HEK293 (cell line): Measurements from ENCODE around the gene IL6.

ENCODE experiments used
- CTCF ChIA-PET: fragments of 350-600 bp; formaldehyde crosslinking; extraction: SDS; loops from one replicate; lab custom pipeline; 2021; ENCODE audit warnings: antibody characterized with exemption; lab: Yijun Ruan, JAX
- POLR2A ChIA-PET: fragments of 300-600 bp; formaldehyde crosslinking; extraction: SDS; loops from one replicate; lab custom pipeline; 2020; ENCODE audit warnings: antibody characterized with exemption, inconsistent platforms; lab: Yijun Ruan, JAX
- H3K27ac ChIP-seq: fragments of 200-500 bp; sonication (Bioruptor generic); 2 replicates; pipeline ENCODE4 v1.5.1; 2014; ENCODE audit warnings: low read depth, low read length, control low read depth, inconsistent platforms; ENCODE audit errors: extremely low read depth
- H3K36me3 ChIP-seq, 2 experiments: fragments of 200-500 bp in 1 of 2; sonication (Bioruptor generic) in 1 of 2; 1 replicate in 1 of 2; 2 replicates in 1 of 2; pipeline ENCODE4 v1.5.1; 2014 to 2017; ENCODE audit warnings: inconsistent platforms in 2 of 2, low read length in 2 of 2; ENCODE audit not compliant: control insufficient read depth in 2 of 2, insufficient read depth in 1 of 2
- H3K4me1 ChIP-seq: fragments of 200-500 bp; sonication (Bioruptor generic); 2 replicates; pipeline ENCODE4 v1.5.1; 2014; ENCODE audit warnings: mild to moderate bottlenecking, low read length, inconsistent platforms; ENCODE audit not compliant: control insufficient read depth, insufficient read depth
- H3K4me3 ChIP-seq: 2 replicates; pipeline ENCODE4 v1.5.1; 2011; ENCODE audit warnings: low read depth, mild to moderate bottlenecking, control low read depth, low read length, moderate library complexity
- H3K9me3 ChIP-seq: fragments of 200-500 bp; sonication (Bioruptor generic); 2 replicates; pipeline ENCODE4 v1.5.1; 2014; ENCODE audit warnings: low read depth, low read length, inconsistent platforms; ENCODE audit not compliant: control insufficient read depth, insufficient read depth
- KLF9 ChIP-seq: fragments of 450-650 bp; formaldehyde crosslinking; IDR thresholded peaks from 2 replicates; pipeline ENCODE4 v1.5.1; 2016; ENCODE audit warnings: missing biosample characterization, missing genetic modification characterization, low read depth
- PRDM6 ChIP-seq: fragments of 450-650 bp; formaldehyde crosslinking; IDR thresholded peaks from 2 replicates; pipeline ENCODE4 v1.5.1; 2017; ENCODE audit warnings: missing biosample characterization, missing genetic modification characterization
- SCRT2 ChIP-seq: fragments of 450-650 bp; formaldehyde crosslinking; IDR thresholded peaks from 2 replicates; pipeline ENCODE4 v1.5.1; 2016; ENCODE audit warnings: missing biosample characterization, missing genetic modification characterization
- ZBTB17 ChIP-seq: fragments of 450-650 bp; formaldehyde crosslinking; IDR thresholded peaks from 2 replicates; pipeline ENCODE4 v1.5.1; 2016; ENCODE audit warnings: missing biosample characterization, missing genetic modification characterization
- ZBTB20 ChIP-seq: fragments of 450-650 bp; formaldehyde crosslinking; IDR thresholded peaks from 2 replicates; pipeline ENCODE4 v1.5.1; 2016; ENCODE audit warnings: missing biosample characterization, missing genetic modification characterization
- ZNF16 ChIP-seq: fragments of 450-650 bp; formaldehyde crosslinking; IDR thresholded peaks from 2 replicates; pipeline ENCODE4 v1.5.1; 2016; ENCODE audit warnings: low read depth, missing biosample characterization, missing genetic modification characterization
- ZNF202 ChIP-seq: fragments of 450-650 bp; formaldehyde crosslinking; IDR thresholded peaks from 2 replicates; pipeline ENCODE4 v1.5.1; 2016; ENCODE audit warnings: missing biosample characterization, missing genetic modification characterization, borderline replicate concordance
- ZNF302 ChIP-seq: fragments of 450-650 bp; formaldehyde crosslinking; IDR thresholded peaks from 2 replicates; pipeline ENCODE4 v1.5.1; 2016; ENCODE audit warnings: missing biosample characterization, missing genetic modification characterization, low read depth
- ZNF473 ChIP-seq: fragments of 450-650 bp; formaldehyde crosslinking; IDR thresholded peaks from 2 replicates; pipeline ENCODE4 v1.5.1; 2017; ENCODE audit warnings: missing biosample characterization, missing genetic modification characterization
- ZNF501 ChIP-seq: fragments of 450-650 bp; formaldehyde crosslinking; IDR thresholded peaks from 2 replicates; pipeline ENCODE4 v1.5.1; 2016; ENCODE audit warnings: missing biosample characterization, missing genetic modification characterization
- ZNF624 ChIP-seq: fragments of 450-650 bp; formaldehyde crosslinking; IDR thresholded peaks from 2 replicates; pipeline ENCODE4 v1.5.1; 2017; ENCODE audit warnings: missing biosample characterization, missing genetic modification characterization
- TF ChIP-seq, protein P1 (sequence below): fragments of 450-650 bp; formaldehyde crosslinking; IDR thresholded peaks from 2 replicates; pipeline ENCODE4 v1.5.1; 2016; ENCODE audit warnings: missing biosample characterization, missing genetic modification characterization
- TF ChIP-seq, protein P2 (sequence below): fragments of 450-650 bp; formaldehyde crosslinking; IDR thresholded peaks from 2 replicates; pipeline ENCODE4 v1.5.1; 2016; ENCODE audit warnings: missing biosample characterization, missing genetic modification characterization, borderline replicate concordance
- TF ChIP-seq, protein P3 (sequence below): fragments of 450-650 bp; formaldehyde crosslinking; conservative IDR thresholded peaks from 2 replicates; pipeline ENCODE4 v1.5.1; 2016; ENCODE audit warnings: low read depth, missing biosample characterization, missing genetic modification characterization
- TF ChIP-seq, protein P4 (sequence below): fragments of 450-650 bp; formaldehyde crosslinking; IDR thresholded peaks from 2 replicates; pipeline ENCODE4 v1.5.1; 2016; ENCODE audit warnings: missing biosample characterization, missing genetic modification characterization

IL6 gene

DNA sequence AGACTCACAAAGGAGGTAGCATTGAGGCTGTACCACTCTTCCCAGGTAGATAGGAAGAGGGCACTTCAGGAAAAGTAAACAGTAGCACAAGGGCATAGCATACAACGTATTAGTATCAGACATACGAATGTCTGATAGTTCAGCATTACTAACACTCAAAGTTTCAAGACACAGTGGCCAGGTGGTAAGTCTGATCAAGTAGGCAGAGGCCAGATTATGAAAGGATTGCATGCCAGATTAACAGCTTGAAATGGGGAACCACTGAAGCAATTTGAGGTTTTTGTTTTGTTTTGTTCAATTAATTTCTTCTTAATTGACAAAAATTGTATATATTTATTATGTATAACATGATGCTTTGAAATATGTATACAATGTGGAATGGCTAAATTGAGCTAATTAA is 45.7 kb upstream of the IL6 start:
- H3K4me1 ChIP-seq: no peaks in the 10 kb centered on the region

GRCh38 chr7:22681852-22682657 is 44.9 kb upstream of the IL6 start:
- TF ChIP-seq, protein P1, sequence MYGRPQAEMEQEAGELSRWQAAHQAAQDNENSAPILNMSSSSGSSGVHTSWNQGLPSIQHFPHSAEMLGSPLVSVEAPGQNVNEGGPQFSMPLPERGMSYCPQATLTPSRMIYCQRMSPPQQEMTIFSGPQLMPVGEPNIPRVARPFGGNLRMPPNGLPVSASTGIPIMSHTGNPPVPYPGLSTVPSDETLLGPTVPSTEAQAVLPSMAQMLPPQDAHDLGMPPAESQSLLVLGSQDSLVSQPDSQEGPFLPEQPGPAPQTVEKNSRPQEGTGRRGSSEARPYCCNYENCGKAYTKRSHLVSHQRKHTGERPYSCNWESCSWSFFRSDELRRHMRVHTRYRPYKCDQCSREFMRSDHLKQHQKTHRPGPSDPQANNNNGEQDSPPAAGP: no peak
- TF ChIP-seq ZBTB17 (tag by site-specific recombination) (no peak), ZNF624 (tag by site-specific recombination) (no peak), SCRT2 (tag by site-specific recombination) (peak; percentile 42; the same call in 1 of the 2 replicates)
- Histone ChIP-seq H3K36me3 (no peaks in the 10 kb centered on the region), H3K4me3 (no peak overlapping the region), H3K9me3 (no peaks in the 10 kb centered on the region), H3K27ac (no peak overlapping the region), H3K4me1 (no peaks in the 10 kb centered on the region)
- ChIA-PET CTCF (no interaction called here), POLR2A (no interaction called here)

More for the DNA sequence above, 45.7 kb upstream of the IL6 start:
- Histone ChIP-seq H3K27ac (no peak overlapping the region), H3K4me3 (no peak overlapping the region), H3K36me3 (no peaks in the 10 kb centered on the region), H3K9me3 (no peaks in the 10 kb centered on the region)
- TF ChIP-seq ZBTB20 (no peak), ZNF202 (tag by site-specific recombination) (no peak), ZNF501 (tag by site-specific recombination) (no peak), ZNF302 (no peak), ZNF473 (tag by site-specific recombination) (no peak), ZNF16 (tag by site-specific recombination) (no peak), PRDM6 (tag by site-specific recombination) (no peak)
- TF ChIP-seq, protein P2, sequence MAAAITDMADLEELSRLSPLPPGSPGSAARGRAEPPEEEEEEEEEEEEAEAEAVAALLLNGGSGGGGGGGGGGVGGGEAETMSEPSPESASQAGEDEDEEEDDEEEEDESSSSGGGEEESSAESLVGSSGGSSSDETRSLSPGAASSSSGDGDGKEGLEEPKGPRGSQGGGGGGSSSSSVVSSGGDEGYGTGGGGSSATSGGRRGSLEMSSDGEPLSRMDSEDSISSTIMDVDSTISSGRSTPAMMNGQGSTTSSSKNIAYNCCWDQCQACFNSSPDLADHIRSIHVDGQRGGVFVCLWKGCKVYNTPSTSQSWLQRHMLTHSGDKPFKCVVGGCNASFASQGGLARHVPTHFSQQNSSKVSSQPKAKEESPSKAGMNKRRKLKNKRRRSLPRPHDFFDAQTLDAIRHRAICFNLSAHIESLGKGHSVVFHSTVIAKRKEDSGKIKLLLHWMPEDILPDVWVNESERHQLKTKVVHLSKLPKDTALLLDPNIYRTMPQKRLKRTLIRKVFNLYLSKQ: no peak
- TF ChIP-seq, protein P3, sequence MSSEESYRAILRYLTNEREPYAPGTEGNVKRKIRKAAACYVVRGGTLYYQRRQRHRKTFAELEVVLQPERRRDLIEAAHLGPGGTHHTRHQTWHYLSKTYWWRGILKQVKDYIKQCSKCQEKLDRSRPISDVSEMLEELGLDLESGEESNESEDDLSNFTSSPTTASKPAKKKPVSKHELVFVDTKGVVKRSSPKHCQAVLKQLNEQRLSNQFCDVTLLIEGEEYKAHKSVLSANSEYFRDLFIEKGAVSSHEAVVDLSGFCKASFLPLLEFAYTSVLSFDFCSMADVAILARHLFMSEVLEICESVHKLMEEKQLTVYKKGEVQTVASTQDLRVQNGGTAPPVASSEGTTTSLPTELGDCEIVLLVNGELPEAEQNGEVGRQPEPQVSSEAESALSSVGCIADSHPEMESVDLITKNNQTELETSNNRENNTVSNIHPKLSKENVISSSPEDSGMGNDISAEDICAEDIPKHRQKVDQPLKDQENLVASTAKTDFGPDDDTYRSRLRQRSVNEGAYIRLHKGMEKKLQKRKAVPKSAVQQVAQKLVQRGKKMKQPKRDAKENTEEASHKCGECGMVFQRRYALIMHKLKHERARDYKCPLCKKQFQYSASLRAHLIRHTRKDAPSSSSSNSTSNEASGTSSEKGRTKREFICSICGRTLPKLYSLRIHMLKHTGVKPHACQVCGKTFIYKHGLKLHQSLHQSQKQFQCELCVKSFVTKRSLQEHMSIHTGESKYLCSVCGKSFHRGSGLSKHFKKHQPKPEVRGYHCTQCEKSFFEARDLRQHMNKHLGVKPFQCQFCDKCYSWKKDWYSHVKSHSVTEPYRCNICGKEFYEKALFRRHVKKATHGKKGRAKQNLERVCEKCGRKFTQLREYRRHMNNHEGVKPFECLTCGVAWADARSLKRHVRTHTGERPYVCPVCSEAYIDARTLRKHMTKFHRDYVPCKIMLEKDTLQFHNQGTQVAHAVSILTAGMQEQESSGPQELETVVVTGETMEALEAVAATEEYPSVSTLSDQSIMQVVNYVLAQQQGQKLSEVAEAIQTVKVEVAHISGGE (tag by site-specific recombination): no peak
- ChIA-PET CTCF (interaction anchor here (0.9 kb wide), 1 partner anchor 20 kb away, joined by 4 read pairs; no protein-coding TSS in a partner anchor), POLR2A (no interaction called here)

DNA sequence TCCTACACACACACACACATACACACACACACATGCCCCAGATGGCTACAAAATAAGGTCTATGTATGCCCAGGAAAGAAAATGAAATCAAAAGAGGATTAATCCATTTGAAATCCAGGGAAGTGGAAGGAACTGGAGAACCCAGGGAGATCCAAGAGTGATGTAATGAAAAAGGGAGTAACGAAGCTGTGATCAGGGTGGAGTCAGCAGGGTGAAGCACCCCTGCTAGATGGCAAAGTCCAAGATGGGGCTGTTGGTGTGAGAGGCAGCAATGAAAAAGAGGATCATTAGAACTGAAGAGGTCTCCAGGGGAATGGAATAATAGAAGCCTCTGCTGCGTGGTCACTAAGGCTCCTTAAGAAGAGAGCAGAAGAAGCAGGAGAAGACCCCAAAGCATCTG is 43.6 kb upstream of the IL6 start:
- no peaks in the 10 kb centered on the region for H3K4me1 ChIP-seq
- CTCF ChIA-PET: no interaction called here
- POLR2A ChIA-PET: no interaction called here
- no peak for TF ChIP-seq KLF9
- TF ChIP-seq, protein P4, sequence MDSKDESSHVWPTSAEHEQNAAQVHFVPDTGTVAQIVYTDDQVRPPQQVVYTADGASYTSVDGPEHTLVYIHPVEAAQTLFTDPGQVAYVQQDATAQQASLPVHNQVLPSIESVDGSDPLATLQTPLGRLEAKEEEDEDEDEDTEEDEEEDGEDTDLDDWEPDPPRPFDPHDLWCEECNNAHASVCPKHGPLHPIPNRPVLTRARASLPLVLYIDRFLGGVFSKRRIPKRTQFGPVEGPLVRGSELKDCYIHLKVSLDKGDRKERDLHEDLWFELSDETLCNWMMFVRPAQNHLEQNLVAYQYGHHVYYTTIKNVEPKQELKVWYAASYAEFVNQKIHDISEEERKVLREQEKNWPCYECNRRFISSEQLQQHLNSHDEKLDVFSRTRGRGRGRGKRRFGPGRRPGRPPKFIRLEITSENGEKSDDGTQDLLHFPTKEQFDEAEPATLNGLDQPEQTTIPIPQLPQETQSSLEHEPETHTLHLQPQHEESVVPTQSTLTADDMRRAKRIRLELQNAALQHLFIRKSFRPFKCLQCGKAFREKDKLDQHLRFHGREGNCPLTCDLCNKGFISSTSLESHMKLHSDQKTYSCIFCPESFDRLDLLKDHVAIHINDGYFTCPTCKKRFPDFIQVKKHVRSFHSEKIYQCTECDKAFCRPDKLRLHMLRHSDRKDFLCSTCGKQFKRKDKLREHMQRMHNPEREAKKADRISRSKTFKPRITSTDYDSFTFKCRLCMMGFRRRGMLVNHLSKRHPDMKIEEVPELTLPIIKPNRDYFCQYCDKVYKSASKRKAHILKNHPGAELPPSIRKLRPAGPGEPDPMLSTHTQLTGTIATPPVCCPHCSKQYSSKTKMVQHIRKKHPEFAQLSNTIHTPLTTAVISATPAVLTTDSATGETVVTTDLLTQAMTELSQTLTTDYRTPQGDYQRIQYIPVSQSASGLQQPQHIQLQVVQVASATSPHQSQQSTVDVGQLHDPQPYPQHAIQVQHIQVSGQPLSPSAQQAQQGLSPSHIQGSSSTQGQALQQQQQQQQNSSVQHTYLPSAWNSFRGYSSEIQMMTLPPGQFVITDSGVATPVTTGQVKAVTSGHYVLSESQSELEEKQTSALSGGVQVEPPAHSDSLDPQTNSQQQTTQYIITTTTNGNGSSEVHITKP (tag by site-specific recombination): peak; percentile 64
- no peak overlapping the region for H3K4me3 ChIP-seq
- no peak overlapping the region for H3K27ac ChIP-seq
- H3K9me3 ChIP-seq: no peaks in the 10 kb centered on the region
- H3K36me3 ChIP-seq: no peaks in the 10 kb centered on the region
